ENCODE results near the gene SNRNP200.

The SNRNP200 gene

DNA sequence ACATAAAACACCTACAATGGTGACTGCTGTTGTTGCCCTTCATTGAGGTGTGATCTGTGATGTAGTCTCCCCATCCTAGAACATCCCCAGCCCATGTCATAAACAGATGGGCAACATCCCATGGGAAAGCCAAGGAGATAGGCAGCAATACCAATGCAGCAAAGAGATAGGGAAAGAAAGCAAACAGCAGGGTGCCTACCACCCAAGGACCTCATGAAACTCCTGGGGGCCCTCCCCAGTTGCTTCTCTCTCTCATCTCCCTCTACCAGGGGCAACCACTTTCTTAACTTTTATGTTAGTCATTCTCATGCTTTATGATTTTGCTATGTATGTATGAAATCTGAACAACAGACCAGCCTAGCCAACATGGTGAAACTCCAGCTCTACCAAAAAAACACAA lies 11.7 kb upstream of the SNRNP200 start:
- H3K4me2 ChIP-seq (ENCODE audit: low read length), result no peak overlapping the region
- peaks cover 1% of the 10 kb centered on the region for H3K4me1 ChIP-seq
- H3K36me3 ChIP-seq (ENCODE audit: control insufficient read depth, insufficient read depth, low read length), result no peaks in the 10 kb centered on the region
- no peaks in the 10 kb centered on the region for H3K79me2 ChIP-seq
- TF ChIP-seq, protein P1, sequence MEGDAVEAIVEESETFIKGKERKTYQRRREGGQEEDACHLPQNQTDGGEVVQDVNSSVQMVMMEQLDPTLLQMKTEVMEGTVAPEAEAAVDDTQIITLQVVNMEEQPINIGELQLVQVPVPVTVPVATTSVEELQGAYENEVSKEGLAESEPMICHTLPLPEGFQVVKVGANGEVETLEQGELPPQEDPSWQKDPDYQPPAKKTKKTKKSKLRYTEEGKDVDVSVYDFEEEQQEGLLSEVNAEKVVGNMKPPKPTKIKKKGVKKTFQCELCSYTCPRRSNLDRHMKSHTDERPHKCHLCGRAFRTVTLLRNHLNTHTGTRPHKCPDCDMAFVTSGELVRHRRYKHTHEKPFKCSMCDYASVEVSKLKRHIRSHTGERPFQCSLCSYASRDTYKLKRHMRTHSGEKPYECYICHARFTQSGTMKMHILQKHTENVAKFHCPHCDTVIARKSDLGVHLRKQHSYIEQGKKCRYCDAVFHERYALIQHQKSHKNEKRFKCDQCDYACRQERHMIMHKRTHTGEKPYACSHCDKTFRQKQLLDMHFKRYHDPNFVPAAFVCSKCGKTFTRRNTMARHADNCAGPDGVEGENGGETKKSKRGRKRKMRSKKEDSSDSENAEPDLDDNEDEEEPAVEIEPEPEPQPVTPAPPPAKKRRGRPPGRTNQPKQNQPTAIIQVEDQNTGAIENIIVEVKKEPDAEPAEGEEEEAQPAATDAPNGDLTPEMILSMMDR (IDR thresholded peaks at IDR 0.05), result no peak
- no peak overlapping the region for H3K9ac ChIP-seq
- no peaks in the 10 kb centered on the region for H3K27me3 ChIP-seq (ENCODE audit: control insufficient read depth, insufficient read depth, low read length)
- H3K27ac ChIP-seq, result no peak overlapping the region
- H3K4me3 ChIP-seq (ENCODE audit: low read depth, low read length), result no peak overlapping the region
- H2AFZ ChIP-seq, result no peak overlapping the region
- H3K9me3 ChIP-seq (ENCODE audit: control insufficient read depth, low read length), result no peaks in the 10 kb centered on the region

DNA sequence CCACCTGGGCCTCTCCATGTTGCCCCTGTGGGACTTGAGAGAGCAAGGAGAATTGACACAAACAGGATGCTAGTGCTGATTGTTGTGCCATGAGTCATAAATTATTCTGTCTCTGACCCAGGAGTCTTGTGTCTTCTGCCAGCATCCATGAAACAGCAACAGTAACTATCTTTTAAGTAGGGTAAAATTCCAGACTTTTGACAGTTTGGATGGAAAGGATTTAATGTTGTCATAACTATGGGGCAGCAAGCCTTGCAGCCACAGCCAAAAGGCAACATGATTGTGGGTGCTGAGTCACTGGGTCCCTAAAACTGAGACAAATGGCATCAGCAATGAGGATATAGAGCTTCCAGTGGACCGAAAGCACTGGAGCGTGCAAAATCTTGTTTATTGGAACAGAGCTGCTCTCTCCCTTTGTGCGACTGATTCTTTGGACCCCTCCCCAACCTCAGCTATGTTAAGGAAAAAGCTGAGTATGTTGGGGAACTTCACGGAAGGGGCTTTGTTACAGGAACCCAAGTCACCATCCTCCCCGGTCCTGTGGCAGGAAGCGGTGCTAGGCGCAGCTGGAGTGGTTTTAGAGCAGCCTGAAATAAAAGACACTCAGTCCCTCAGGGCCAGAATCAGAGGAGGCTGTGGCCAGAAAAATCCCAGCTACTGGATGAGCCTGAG lies 10.2 kb upstream of the SNRNP200 start:
- H3K27me3 ChIP-seq (ENCODE audit: control insufficient read depth, insufficient read depth, low read length), result no peaks in the 10 kb centered on the region
- no peak overlapping the region for H3K4me3 ChIP-seq (ENCODE audit: low read depth, low read length)
- no peaks in the 10 kb centered on the region for H3K79me2 ChIP-seq
- H3K4me2 ChIP-seq (ENCODE audit: low read length), result no peak overlapping the region
- H3K4me1 ChIP-seq, result no peaks in the 10 kb centered on the region
- H3K9me3 ChIP-seq (ENCODE audit: control insufficient read depth, low read length), result no peaks in the 10 kb centered on the region
- no peaks in the 10 kb centered on the region for H3K36me3 ChIP-seq (ENCODE audit: control insufficient read depth, insufficient read depth, low read length)
- TF ChIP-seq, protein P1 (IDR thresholded peaks at IDR 0.05), result no peak
- H3K27ac ChIP-seq, result no peak overlapping the region
- no peak overlapping the region for H3K9ac ChIP-seq
- H2AFZ ChIP-seq, result no peak overlapping the region

DNA sequence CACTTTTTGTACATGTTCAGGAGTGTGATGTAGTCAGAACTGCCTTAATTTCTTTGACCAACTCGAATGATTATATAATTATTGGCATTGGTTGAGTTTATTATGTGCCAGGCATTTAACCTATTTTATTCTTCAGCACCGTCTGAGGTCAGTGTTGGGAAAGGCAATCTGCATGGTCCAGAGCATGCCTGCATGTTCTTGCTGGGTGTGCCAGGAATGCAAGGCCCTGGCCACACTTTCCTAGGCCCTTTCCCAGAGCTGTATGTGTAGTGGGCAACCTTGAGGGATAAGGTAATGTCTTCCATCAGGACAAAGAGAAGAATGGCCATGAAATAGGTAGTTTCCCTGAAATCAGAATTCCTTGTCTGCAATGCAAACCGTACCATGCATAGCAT lies 9.7 kb upstream of the SNRNP200 start:
- H3K9me3 ChIP-seq (ENCODE audit: control insufficient read depth, low read length), result no peaks in the 10 kb centered on the region
- TF ChIP-seq, protein P1 (IDR thresholded peaks at IDR 0.05), result no peak
- no peak overlapping the region for H3K27ac ChIP-seq
- no peaks in the 10 kb centered on the region for H3K36me3 ChIP-seq (ENCODE audit: control insufficient read depth, insufficient read depth, low read length)
- H3K9ac ChIP-seq, result no peak overlapping the region
- H3K4me2 ChIP-seq (ENCODE audit: low read length), result no peak overlapping the region
- no peaks in the 10 kb centered on the region for H3K27me3 ChIP-seq (ENCODE audit: control insufficient read depth, insufficient read depth, low read length)
- H3K4me1 ChIP-seq, result no peaks in the 10 kb centered on the region
- H2AFZ ChIP-seq, result no peak overlapping the region
- H3K4me3 ChIP-seq (ENCODE audit: low read depth, low read length), result no peak overlapping the region
- H3K79me2 ChIP-seq, result no peaks in the 10 kb centered on the region

DNA sequence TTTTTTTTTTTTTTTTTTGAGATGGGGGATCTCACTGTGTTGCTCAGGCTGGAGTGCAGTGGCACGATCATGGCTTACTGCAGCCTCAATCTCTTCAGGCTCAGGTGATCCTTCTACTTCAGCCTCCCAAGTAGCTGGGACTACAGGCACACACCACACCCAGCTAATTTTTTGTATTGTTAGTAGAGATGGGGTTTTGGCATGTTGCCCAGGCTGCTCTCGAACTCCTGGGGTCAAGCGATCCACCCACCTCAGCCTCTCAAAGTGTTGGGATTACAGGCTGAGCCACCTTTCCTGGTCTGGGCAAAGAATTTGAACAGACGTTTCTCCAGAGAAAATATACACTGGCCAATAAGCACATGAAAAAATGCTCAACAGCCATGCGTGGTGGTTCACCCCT lies 2.9 kb upstream of the SNRNP200 start:
- no peaks in the 10 kb centered on the region for H3K36me3 ChIP-seq (ENCODE audit: control insufficient read depth, insufficient read depth, low read length)
- no peak overlapping the region for H3K27ac ChIP-seq
- H3K4me1 ChIP-seq, result no peaks in the 10 kb centered on the region
- no peak overlapping the region for H2AFZ ChIP-seq
- H3K9me3 ChIP-seq (ENCODE audit: control insufficient read depth, low read length), result no peaks in the 10 kb centered on the region
- H3K9ac ChIP-seq, result no peak overlapping the region
- TF ChIP-seq, protein P1 (IDR thresholded peaks at IDR 0.05), result no peak
- no peaks in the 10 kb centered on the region for H3K27me3 ChIP-seq (ENCODE audit: control insufficient read depth, insufficient read depth, low read length)
- no peak overlapping the region for H3K4me3 ChIP-seq (ENCODE audit: low read depth, low read length)
- H3K4me2 ChIP-seq (ENCODE audit: low read length), result no peak overlapping the region
- H3K79me2 ChIP-seq, result peaks cover 8% of the 10 kb centered on the region

DNA sequence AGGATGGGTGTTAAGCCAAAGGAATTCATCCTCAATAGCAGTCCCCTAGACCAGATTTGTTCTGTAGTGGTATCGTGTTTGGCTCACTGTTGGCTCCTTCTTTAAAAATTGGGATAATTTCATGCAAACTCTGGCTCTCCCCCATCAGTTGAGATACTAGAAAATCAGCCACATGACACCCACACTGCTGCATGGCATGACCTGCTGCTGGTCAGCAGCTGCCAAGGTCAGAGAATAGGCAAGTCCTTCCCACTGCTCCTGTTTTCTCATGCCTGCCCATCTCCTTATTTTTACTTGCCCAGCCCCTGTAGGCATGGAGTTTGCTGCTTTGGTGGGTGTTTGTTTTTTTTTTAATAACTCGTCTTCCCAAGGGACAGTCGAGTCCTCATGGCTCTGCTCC lies 1.0 kb upstream of the SNRNP200 start:
- Histone ChIP-seq H3K79me2 (peaks cover 13% of the 10 kb centered on the region), H3K4me1 (no peaks in the 10 kb centered on the region), H2AFZ (peak overlapping the region; percentile 99), H3K4me3 (ENCODE audit: low read depth, low read length) (peak overlapping the region; percentile 94), H3K27me3 (ENCODE audit: control insufficient read depth, insufficient read depth, low read length) (no peaks in the 10 kb centered on the region), H3K36me3 (ENCODE audit: control insufficient read depth, insufficient read depth, low read length) (no peaks in the 10 kb centered on the region), H3K9ac (no peak overlapping the region), H3K27ac (peak overlapping the region; percentile 73), H3K4me2 (ENCODE audit: low read length) (peak overlapping the region; percentile 93), H3K9me3 (ENCODE audit: control insufficient read depth, low read length) (no peaks in the 10 kb centered on the region)
- TF ChIP-seq, protein P1 (IDR thresholded peaks at IDR 0.05), result no peak
